Upper lobe of right lung (tissue), 1 donor: Measurements from ENCODE around the gene SLC9A9. TPM values are rescaled to one million over a fixed set of nuclear protein-coding genes. Genes with fewer than 3 reads are reported as not detected.

Source experiments
- ATAC-seq: fragments of 200-7000 bp; cut with Tn5 transposase; one replicate; pipeline ENCODE4 v1.9.1; 2020; ENCODE audit warnings: mild to moderate bottlenecking, moderate library complexity
- DNase-seq: peaks from one replicate; pipeline ENCODE4 v3.0.0-alpha.2; 2020
- H3K27ac ChIP-seq: fragments of 200-600 bp; one replicate; pipeline ENCODE4 v1.8.0; 2022
- H3K27me3 ChIP-seq: fragments of 200-600 bp; one replicate; pipeline ENCODE4 v1.8.0; 2022; ENCODE audit warnings: mild to moderate bottlenecking
- H3K36me3 ChIP-seq: fragments of 200-600 bp; one replicate; pipeline ENCODE4 v1.8.0; 2022
- H3K4me1 ChIP-seq: fragments of 200-600 bp; one replicate; pipeline ENCODE4 v1.8.0; 2022
- H3K4me3 ChIP-seq: fragments of 200-600 bp; one replicate; pipeline ENCODE4 v1.8.0; 2022; ENCODE audit warnings: mild to moderate bottlenecking
- H3K9me3 ChIP-seq: fragments of 200-600 bp; one replicate; pipeline ENCODE4 v1.8.0; 2022
- intact Hi-C: fragments of 100-400 bp; cut with DNase I; formaldehyde crosslinking; loops from one replicate; pipeline ENCODE4 v1.11.0; 2022
- total RNA-seq: library from RNA; stranded (reverse); fragmentation: NEBNext Ultra II Directional; extraction: Animal tissue kit (Norgen Biotek cat#: 25700); gene quantifications from one replicate; pipeline ENCODE4 v1.2.1, GENCODE V29; 2021
- TF ChIP-seq, protein P1 (sequence below): fragments of 200-600 bp; IDR thresholded peaks from one replicate; pipeline ENCODE4 v1.8.0; 2022; ENCODE audit warnings: antibody characterized with exemption
- donor health status: DM: no; HTN: yes; CAD: no; lungs with severe emphysema.

The SLC9A9 gene
- total RNA-seq, 1 donor from 2014 or later, result 13.3 TPM

DNA sequence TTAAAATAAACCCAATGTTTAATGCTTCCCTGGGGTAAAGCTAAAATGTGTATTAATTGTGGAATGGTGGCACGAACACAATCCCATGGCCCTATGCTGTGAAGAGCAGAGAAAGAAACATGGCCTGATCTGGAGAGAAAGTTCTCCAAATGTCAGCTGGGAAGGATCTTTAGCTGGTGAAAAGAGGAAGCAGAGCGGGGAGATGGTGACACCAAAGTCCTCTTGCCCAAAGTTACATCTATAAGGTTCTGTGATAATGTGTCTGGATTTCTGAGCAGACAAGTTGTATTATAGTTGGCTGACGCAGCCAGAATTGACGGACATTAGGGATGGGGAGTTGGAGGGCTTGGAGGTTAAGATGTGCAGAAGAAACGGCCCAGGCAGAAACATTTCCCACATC, 532.5 kb downstream of the SLC9A9 start:
- TF ChIP-seq, protein P1, sequence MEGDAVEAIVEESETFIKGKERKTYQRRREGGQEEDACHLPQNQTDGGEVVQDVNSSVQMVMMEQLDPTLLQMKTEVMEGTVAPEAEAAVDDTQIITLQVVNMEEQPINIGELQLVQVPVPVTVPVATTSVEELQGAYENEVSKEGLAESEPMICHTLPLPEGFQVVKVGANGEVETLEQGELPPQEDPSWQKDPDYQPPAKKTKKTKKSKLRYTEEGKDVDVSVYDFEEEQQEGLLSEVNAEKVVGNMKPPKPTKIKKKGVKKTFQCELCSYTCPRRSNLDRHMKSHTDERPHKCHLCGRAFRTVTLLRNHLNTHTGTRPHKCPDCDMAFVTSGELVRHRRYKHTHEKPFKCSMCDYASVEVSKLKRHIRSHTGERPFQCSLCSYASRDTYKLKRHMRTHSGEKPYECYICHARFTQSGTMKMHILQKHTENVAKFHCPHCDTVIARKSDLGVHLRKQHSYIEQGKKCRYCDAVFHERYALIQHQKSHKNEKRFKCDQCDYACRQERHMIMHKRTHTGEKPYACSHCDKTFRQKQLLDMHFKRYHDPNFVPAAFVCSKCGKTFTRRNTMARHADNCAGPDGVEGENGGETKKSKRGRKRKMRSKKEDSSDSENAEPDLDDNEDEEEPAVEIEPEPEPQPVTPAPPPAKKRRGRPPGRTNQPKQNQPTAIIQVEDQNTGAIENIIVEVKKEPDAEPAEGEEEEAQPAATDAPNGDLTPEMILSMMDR, result no peak
- intact Hi-C loops, result no loop called here
- Histone ChIP-seq H3K36me3 (no peaks in the 10 kb centered on the region), H3K27ac (no peak overlapping the region), H3K9me3 (no peaks in the 10 kb centered on the region), H3K4me3 (no peak overlapping the region), H3K4me1 (peaks cover 3% of the 10 kb centered on the region), H3K27me3 (no peaks in the 10 kb centered on the region)
- ATAC-seq, result peak; percentile 34
- no peak for DNase-seq

DNA sequence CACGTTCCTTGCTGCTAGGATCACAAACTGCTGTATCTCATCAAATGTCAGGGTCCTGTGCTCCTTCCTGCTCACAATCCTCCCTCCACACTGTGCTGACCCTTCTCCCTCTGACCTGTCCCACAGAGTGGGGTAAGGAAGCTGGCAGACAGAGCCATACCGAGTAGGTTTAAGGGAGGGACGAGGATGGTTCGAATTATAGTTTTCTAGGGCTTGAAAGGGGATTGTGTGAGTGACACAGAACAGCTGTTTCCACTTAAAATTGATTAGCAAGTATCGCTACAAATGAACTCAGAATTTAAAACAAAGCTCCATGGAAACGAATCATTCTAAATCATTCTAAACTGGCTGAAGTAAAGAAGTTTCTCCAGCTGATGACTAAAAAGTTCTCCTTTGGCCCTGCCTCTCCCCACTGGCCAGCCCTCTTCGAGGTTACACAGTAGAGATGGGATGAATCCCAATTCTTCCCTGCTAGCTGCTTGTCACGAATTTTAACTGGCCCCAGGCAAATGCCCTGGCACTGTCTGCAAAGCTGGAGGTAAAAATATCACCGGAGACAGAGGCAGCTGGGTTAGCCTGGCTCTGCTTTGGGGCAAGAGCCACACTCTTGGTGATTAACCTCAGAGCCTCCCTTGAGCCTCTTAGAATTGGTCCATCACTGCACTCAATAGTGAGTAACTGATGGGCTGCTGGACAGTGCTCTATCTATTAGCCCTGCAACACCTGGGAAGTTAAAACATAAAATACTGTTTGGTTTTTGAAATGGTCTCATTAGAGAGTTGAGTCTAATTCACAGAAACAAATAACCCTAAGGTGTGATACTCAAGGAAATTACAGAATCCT, 533.8 kb downstream of the SLC9A9 start:
- TF ChIP-seq, protein P1, result no peak
- H3K27ac ChIP-seq, result no peak overlapping the region
- H3K4me3 ChIP-seq, result no peak overlapping the region
- intact Hi-C loops, result no loop called here
- DNase-seq (no peak), ATAC-seq (no peak)
- H3K27me3 ChIP-seq, result no peaks in the 10 kb centered on the region
- no peaks in the 10 kb centered on the region for H3K9me3 ChIP-seq
- peaks cover 3% of the 10 kb centered on the region for H3K4me1 ChIP-seq
- H3K36me3 ChIP-seq, result no peaks in the 10 kb centered on the region

DNA sequence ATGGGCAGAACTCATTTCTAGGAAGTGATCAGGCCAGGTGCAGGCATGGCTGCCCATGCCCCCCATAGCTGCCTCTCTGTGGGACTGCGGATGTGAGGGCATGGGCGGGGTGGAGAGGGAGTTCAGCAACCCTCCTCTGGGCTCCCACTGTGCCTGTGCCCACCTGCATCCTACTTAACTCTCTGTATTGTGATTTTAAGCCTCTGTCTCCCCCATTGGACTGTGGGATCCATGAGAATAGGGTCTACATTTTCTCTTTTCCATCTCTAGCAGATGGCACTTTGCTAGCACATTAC, 534.4 kb downstream of the SLC9A9 start:
- TF ChIP-seq, protein P1, result no peak
- no peaks in the 10 kb centered on the region for H3K9me3 ChIP-seq
- H3K36me3 ChIP-seq, result no peaks in the 10 kb centered on the region
- H3K4me3 ChIP-seq, result no peak overlapping the region
- no peak for ATAC-seq
- no peak for DNase-seq
- intact Hi-C loops, result no loop called here
- peaks cover 3% of the 10 kb centered on the region for H3K4me1 ChIP-seq
- no peaks in the 10 kb centered on the region for H3K27me3 ChIP-seq
- H3K27ac ChIP-seq, result no peak overlapping the region

DNA sequence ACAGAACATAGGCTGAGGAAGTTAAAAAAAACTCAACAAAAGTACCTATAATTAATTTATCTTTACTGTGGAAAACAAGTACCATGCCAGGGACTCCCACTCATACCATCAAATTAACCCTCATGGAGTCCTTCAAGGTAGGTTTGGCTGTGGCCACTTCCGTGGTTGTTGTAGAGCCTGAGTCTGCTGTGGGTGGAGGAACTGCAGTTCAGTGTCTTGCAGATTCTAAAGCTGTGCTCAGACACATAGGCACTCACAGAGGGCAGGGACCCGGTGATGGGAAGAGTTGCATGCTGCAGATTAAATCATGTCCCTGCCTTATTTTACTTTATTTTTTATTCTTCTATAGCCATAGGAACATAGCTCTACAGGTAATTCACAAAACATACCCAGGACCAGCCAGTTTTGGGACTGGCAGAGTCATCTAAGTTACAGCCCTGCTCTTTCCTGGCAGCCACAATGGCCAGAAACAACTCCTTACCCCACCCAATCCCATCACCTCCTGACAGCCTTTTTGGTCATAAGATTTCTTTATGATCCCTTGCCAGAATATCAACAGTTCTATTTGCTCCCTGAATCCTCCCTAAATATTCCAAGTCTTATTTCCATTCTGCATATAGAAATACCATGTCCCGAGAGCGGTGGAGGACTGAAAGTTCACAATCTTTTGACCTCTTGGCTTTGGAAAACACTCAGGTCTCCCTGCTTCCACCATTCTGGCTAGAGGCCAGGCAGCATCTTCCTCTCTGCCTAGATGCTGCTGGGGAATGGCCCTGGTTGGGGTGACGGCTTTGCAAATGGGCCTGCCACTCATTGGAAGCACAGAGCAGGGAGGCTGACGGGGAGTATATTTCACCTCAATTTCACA, 535.0 kb downstream of the SLC9A9 start:
- ATAC-seq, result no peak

DNA sequence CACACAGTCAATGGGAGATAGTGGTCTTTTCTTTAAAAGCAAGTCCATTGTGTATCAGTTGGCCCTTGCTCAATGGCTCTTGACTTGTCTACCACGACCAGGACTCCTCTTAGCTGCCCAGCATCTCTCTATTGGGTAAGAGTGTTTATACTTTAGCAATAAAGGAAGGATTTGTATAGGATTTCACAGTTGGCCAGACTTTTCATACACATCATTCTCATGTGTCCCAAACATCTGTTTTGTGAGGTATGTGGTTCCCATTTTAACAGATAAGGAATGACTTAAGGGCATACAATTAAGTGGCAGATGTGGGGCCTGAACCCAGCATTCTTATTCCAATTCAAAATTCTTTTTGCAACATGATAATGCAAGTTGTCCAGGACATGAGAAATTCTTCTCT, 537.2 kb downstream of the SLC9A9 start:
- no peak overlapping the region for H3K27ac ChIP-seq
- no peaks in the 10 kb centered on the region for H3K36me3 ChIP-seq
- H3K9me3 ChIP-seq, result no peaks in the 10 kb centered on the region
- intact Hi-C loops, result no loop called here
- ATAC-seq (no peak), DNase-seq (no peak)
- TF ChIP-seq, protein P1, result no peak
- H3K4me3 ChIP-seq, result no peak overlapping the region
- H3K27me3 ChIP-seq, result no peaks in the 10 kb centered on the region
- H3K4me1 ChIP-seq, result peaks cover 3% of the 10 kb centered on the region

More for the DNA sequence above, 535.0 kb downstream of the SLC9A9 start:
- TF ChIP-seq, protein P1, result no peak
- H3K9me3 ChIP-seq, result no peaks in the 10 kb centered on the region
- H3K27me3 ChIP-seq, result no peaks in the 10 kb centered on the region
- H3K4me3 ChIP-seq, result no peak overlapping the region
- no peak overlapping the region for H3K27ac ChIP-seq
- no peaks in the 10 kb centered on the region for H3K36me3 ChIP-seq
- H3K4me1 ChIP-seq, result peaks cover 3% of the 10 kb centered on the region
- intact Hi-C loops, result no loop called here
- no peak for DNase-seq
